HG03060 (cell line): ENCODE measurements around the gene DUSP10.

Experiments
- ATAC-seq: cut with Tn5 transposase; IDR thresholded peaks from one replicate; pipeline ENCODE4 v1.9.1; 2021; ENCODE audit warnings: low read depth, moderate number of reproducible peaks; ENCODE audit not compliant: unreplicated experiment

The DUSP10 gene

GRCh38 chr1:221766210-221766609 is 24.3 kb upstream of the DUSP10 start:
- ATAC-seq = no peak

- ATAC-seq = no peak
Measured at GRCh38 chr1:221765527-221765926, 23.6 kb upstream of the DUSP10 start.

- ATAC-seq = no peak
Measured at GRCh38 chr1:221762121-221762520, 20.2 kb upstream of the DUSP10 start.

GRCh38 chr1:221761354-221762002 is 19.6 kb upstream of the DUSP10 start:
- peak; percentile 60 for ATAC-seq

GRCh38 chr1:221760911-221761310 is 19.0 kb upstream of the DUSP10 start:
- ATAC-seq = no peak

- ATAC-seq = no peak
Measured at GRCh38 chr1:221759436-221759835, 17.5 kb upstream of the DUSP10 start.

- ATAC-seq = no peak
Measured at GRCh38 chr1:221758455-221758854, 16.6 kb upstream of the DUSP10 start.

GRCh38 chr1:221756830-221757551 is 15.1 kb upstream of the DUSP10 start:
- ATAC-seq = no peak

- no peak for ATAC-seq
Measured at GRCh38 chr1:221753828-221754188, 11.9 kb upstream of the DUSP10 start.

GRCh38 chr1:221751226-221751887 is 9.5 kb upstream of the DUSP10 start:
- no peak for ATAC-seq

- no peak for ATAC-seq
Measured at GRCh38 chr1:221748981-221749380, 7.1 kb upstream of the DUSP10 start.

- no peak for ATAC-seq
Measured at GRCh38 chr1:221747839-221748238, 6.0 kb upstream of the DUSP10 start.

GRCh38 chr1:221743416-221744208 is 1.7 kb upstream of the DUSP10 start:
- ATAC-seq = peak; percentile 23

GRCh38 chr1:221742555-221743415 is 896 bp upstream of the DUSP10 start:
- no peak for ATAC-seq

GRCh38 chr1:221740993-221741702 is 741 bp downstream of the DUSP10 start:
- no peak for ATAC-seq

- no peak for ATAC-seq
Measured at GRCh38 chr1:221740369-221740992, 1.4 kb downstream of the DUSP10 start.

- no peak for ATAC-seq
Measured at GRCh38 chr1:221739677-221740025, 2.2 kb downstream of the DUSP10 start.

GRCh38 chr1:221739018-221739676 is 2.7 kb downstream of the DUSP10 start:
- ATAC-seq = no peak

- ATAC-seq = no peak
Measured at GRCh38 chr1:221736714-221737113, 5.2 kb downstream of the DUSP10 start.
